Measurements from ENCODE around the gene IGF2R.
"Not testable (repeated sequence)": the region's sequence is repeated elsewhere in the genome, so short reads cannot be mapped to it uniquely, and the experiment has no call there.

IGF2R gene, protein sequence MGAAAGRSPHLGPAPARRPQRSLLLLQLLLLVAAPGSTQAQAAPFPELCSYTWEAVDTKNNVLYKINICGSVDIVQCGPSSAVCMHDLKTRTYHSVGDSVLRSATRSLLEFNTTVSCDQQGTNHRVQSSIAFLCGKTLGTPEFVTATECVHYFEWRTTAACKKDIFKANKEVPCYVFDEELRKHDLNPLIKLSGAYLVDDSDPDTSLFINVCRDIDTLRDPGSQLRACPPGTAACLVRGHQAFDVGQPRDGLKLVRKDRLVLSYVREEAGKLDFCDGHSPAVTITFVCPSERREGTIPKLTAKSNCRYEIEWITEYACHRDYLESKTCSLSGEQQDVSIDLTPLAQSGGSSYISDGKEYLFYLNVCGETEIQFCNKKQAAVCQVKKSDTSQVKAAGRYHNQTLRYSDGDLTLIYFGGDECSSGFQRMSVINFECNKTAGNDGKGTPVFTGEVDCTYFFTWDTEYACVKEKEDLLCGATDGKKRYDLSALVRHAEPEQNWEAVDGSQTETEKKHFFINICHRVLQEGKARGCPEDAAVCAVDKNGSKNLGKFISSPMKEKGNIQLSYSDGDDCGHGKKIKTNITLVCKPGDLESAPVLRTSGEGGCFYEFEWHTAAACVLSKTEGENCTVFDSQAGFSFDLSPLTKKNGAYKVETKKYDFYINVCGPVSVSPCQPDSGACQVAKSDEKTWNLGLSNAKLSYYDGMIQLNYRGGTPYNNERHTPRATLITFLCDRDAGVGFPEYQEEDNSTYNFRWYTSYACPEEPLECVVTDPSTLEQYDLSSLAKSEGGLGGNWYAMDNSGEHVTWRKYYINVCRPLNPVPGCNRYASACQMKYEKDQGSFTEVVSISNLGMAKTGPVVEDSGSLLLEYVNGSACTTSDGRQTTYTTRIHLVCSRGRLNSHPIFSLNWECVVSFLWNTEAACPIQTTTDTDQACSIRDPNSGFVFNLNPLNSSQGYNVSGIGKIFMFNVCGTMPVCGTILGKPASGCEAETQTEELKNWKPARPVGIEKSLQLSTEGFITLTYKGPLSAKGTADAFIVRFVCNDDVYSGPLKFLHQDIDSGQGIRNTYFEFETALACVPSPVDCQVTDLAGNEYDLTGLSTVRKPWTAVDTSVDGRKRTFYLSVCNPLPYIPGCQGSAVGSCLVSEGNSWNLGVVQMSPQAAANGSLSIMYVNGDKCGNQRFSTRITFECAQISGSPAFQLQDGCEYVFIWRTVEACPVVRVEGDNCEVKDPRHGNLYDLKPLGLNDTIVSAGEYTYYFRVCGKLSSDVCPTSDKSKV (N-terminal part only)

DNA sequence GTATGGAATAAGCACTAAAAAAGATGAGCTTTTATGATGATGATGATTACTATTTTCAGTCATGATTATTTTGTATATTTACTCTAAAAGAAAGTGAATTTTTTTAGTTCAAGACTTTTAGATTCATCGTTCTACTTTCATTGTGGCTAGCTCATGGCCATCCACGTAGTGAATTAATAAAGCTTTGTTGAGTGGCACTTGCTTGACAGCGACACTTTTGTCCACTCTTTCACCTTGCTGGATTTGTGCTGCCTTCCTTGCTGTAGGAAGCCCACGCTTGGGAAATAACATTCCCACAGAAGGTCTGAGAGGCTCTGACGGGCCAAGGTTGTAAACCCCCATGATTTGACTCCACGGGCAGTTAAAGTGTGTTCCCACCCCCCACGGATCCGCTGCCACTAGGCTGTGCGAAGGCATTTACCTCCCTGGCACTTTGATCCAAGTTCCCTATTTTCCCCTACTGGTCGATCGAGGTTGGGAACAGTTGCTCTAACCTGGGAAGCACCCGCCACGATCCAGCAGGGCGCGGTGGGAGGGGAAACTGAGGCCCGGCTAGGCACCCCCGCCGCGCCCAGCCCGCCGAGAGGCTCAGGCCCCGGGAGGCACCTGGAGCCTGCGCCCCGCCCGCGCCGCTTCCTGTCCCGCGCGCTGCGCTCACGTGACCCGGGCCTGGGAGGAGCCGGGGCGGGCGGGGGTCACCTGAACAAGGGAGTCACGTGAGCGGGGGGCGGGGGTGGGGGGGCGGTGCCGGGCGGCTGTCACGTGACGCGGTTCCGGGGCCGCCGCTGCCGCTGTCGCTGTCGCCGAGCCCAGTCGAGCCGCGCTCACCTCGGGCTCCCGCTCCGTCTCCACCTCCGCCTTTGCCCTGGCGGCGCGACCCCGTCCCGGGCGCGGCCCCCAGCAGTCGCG is at the start of gene IGF2R:
IGF2R (plus strand) TSS at position 788 of the 909 bp plus-strand sequence. CDS start 165 bp downstream, outside the sequence.
- peak; percentile 93 for DNase-seq (ENCODE audit: low spot score)
- H3K36me3 Mint-ChIP-seq (ENCODE audit: low read depth), result peaks cover 12% of the 10 kb centered on the region
- peaks cover 32% of the 10 kb centered on the region for H3K4me1 Mint-ChIP-seq (ENCODE audit: low read depth)
- H3K9me3 Mint-ChIP-seq, result no peaks in the 10 kb centered on the region
- H3K27ac Mint-ChIP-seq, result peak within 1 kb of the TSS; percentile 97
- peaks cover 18% of the 10 kb centered on the region for H3K27me3 Mint-ChIP-seq (ENCODE audit: low read depth)
- peak within 1 kb of the TSS; percentile 96 for H3K4me3 Mint-ChIP-seq

GRCh38 chr6:159919800-159920199 is 49.1 kb upstream of the IGF2R start:
- H3K27me3 Mint-ChIP-seq (ENCODE audit: low read depth), result peaks cover 12% of the 10 kb centered on the region
- H3K27ac Mint-ChIP-seq, result no peak overlapping the region
- H3K4me3 Mint-ChIP-seq, result no peak overlapping the region
- H3K36me3 Mint-ChIP-seq (ENCODE audit: low read depth), result no peaks in the 10 kb centered on the region
- H3K4me1 Mint-ChIP-seq (ENCODE audit: low read depth), result peaks cover 2% of the 10 kb centered on the region
- H3K9me3 Mint-ChIP-seq, result peaks cover 4% of the 10 kb centered on the region
- DNase-seq (ENCODE audit: low spot score), result no peak

- not testable (repeated sequence) for H3K9me3 Mint-ChIP-seq; H3K27ac Mint-ChIP-seq; DNase-seq (ENCODE audit: low spot score); H3K4me1 Mint-ChIP-seq (ENCODE audit: low read depth); H3K4me3 Mint-ChIP-seq; H3K36me3 Mint-ChIP-seq (ENCODE audit: low read depth)
- H3K27me3 Mint-ChIP-seq (ENCODE audit: low read depth), result peaks cover 15% of the 10 kb centered on the region
Observed at GRCh38 chr6:159924150-159924549, 44.7 kb upstream of the IGF2R start.

DNA sequence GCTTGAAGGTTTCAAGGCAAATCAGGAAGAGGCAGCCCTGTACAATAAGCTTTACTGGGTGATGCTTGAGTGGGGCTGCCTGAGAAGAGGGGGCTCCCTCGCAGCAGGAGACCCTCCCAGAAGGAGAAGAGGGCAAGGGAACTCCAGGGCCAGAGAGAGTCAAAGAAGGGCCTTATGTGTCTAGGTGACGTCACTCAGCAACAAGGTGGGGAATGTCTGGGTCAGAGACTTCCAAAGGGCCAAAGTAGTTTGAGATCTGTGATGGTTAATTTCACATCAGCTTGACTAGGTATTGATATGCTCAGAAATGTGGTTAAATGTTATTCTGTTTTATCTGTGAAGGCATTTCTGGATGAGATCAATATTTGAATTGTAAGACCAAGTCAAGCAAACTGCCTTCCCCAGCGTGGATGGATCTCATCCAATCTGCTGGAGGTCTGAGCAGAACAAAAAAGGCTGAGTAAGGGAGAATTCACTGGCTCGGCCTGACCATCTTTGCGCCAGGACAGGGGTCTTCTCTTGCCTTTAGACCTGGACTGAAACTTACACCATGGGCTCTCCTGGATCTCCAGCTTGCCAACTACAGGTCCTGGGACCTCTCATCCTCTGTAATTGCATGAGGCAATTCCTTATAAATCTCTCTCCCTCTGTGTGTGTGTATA is 42.2 kb upstream of the IGF2R start:
- Mint-ChIP-seq H3K4me3 (no peak overlapping the region), H3K36me3 (ENCODE audit: low read depth) (no peaks in the 10 kb centered on the region), H3K9me3 (peaks cover 4% of the 10 kb centered on the region), H3K4me1 (ENCODE audit: low read depth) (peaks cover 12% of the 10 kb centered on the region), H3K27ac (no peak overlapping the region), H3K27me3 (ENCODE audit: low read depth) (peaks cover 15% of the 10 kb centered on the region)
- DNase-seq (ENCODE audit: low spot score), result no peak

- Mint-ChIP-seq H3K4me3 (no peak overlapping the region), H3K27me3 (ENCODE audit: low read depth) (peaks cover 5% of the 10 kb centered on the region), H3K36me3 (ENCODE audit: low read depth) (no peaks in the 10 kb centered on the region), H3K4me1 (ENCODE audit: low read depth) (peaks cover 20% of the 10 kb centered on the region), H3K9me3 (no peaks in the 10 kb centered on the region), H3K27ac (peak overlapping the region; percentile 49)
- no peak for DNase-seq (ENCODE audit: low spot score)
Observed at GRCh38 chr6:159929819-159930218, 39.1 kb upstream of the IGF2R start.

DNA sequence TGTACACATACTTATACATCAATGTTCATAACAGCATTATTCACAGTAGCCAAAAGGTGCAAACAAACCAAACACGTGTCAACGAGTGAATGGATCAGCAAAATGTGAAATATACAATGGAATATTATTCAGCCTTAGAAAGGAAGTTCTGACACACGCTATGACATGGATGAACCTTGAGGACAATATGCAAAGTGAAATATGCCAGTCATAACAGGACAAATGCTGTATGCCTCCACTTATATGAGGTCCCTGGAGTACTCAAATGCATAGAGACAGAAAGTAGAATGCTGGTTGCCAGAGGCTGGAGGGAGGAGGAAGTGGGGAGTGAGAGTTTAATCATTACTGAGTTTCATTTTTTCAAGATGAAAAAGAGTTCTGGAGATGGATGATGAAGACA is 37.8 kb upstream of the IGF2R start:
- peaks cover 10% of the 10 kb centered on the region for H3K9me3 Mint-ChIP-seq
- H3K4me3 Mint-ChIP-seq, result peak overlapping the region; percentile 22
- H3K27me3 Mint-ChIP-seq (ENCODE audit: low read depth), result peaks cover 6% of the 10 kb centered on the region
- peaks cover 20% of the 10 kb centered on the region for H3K4me1 Mint-ChIP-seq (ENCODE audit: low read depth)
- DNase-seq (ENCODE audit: low spot score), result peak; percentile 61
- H3K36me3 Mint-ChIP-seq (ENCODE audit: low read depth), result no peaks in the 10 kb centered on the region
- H3K27ac Mint-ChIP-seq, result peak overlapping the region; percentile 60

GRCh38 chr6:159931846-159932245 is 37.0 kb upstream of the IGF2R start:
- peaks cover 14% of the 10 kb centered on the region for H3K27me3 Mint-ChIP-seq (ENCODE audit: low read depth)
- DNase-seq (ENCODE audit: low spot score), result no peak
- peaks cover 11% of the 10 kb centered on the region for H3K9me3 Mint-ChIP-seq
- H3K4me3 Mint-ChIP-seq, result no peak overlapping the region
- H3K4me1 Mint-ChIP-seq (ENCODE audit: low read depth), result peaks cover 20% of the 10 kb centered on the region
- no peaks in the 10 kb centered on the region for H3K36me3 Mint-ChIP-seq (ENCODE audit: low read depth)
- no peak overlapping the region for H3K27ac Mint-ChIP-seq

DNA sequence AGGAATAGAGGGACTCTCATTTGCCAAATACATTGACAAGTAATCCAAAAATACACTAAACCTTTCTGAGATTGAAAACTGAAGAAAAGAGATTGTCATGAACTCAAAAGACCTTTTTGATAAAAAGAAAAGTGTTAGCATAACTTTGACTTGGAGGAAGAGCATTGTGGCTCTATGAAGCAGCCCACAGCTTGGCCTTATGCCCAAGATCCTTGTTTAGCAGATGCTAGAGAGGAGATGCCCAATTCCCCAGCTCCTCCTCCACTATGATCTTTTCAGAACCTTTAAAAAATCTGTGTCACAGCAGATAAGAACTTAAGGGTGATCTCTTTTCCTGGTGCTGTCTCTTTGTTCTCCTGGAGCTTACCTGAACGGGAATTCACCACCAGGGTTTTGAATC is 35.8 kb upstream of the IGF2R start:
- no peak for DNase-seq (ENCODE audit: low spot score)
- H3K4me3 Mint-ChIP-seq, result no peak overlapping the region
- H3K36me3 Mint-ChIP-seq (ENCODE audit: low read depth), result no peaks in the 10 kb centered on the region
- no peak overlapping the region for H3K27ac Mint-ChIP-seq
- H3K4me1 Mint-ChIP-seq (ENCODE audit: low read depth), result peaks cover 20% of the 10 kb centered on the region
- H3K27me3 Mint-ChIP-seq (ENCODE audit: low read depth), result peaks cover 14% of the 10 kb centered on the region
- H3K9me3 Mint-ChIP-seq, result peaks cover 11% of the 10 kb centered on the region

- Mint-ChIP-seq H3K36me3 (ENCODE audit: low read depth) (no peaks in the 10 kb centered on the region), H3K9me3 (peaks cover 11% of the 10 kb centered on the region), H3K4me3 (no peak overlapping the region), H3K27me3 (ENCODE audit: low read depth) (peaks cover 18% of the 10 kb centered on the region), H3K27ac (no peak overlapping the region), H3K4me1 (ENCODE audit: low read depth) (peaks cover 20% of the 10 kb centered on the region)
- DNase-seq (ENCODE audit: low spot score), result no peak
Observed at GRCh38 chr6:159934181-159934580, 34.7 kb upstream of the IGF2R start.

GRCh38 chr6:159935065-159935464 is 33.8 kb upstream of the IGF2R start:
- Mint-ChIP-seq H3K4me3 (no peak overlapping the region), H3K27me3 (ENCODE audit: low read depth) (peaks cover 18% of the 10 kb centered on the region), H3K4me1 (ENCODE audit: low read depth) (peaks cover 19% of the 10 kb centered on the region), H3K36me3 (ENCODE audit: low read depth) (no peaks in the 10 kb centered on the region), H3K27ac (no peak overlapping the region), H3K9me3 (peaks cover 11% of the 10 kb centered on the region)
- DNase-seq (ENCODE audit: low spot score), result no peak

DNA sequence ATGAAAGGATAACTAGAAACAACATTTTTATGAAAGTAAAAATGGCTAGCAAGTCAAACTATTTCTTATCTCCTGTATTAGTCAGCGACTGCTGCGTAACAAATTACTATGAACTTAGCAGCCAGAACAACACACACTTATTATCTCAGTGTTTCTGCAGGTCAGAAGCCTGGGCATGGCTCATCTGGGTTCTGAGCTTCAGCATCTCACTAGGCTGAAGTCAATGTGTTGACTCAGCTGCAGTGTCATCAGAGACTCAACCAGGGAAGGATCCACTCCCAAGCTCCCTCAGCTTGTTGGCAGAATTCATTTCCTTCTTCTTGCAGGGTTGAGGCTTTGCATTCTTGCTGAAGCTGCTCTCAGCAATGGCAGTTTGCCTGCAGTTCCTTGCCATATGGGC is 33.2 kb upstream of the IGF2R start:
- Mint-ChIP-seq H3K27me3 (ENCODE audit: low read depth) (peaks cover 18% of the 10 kb centered on the region), H3K4me1 (ENCODE audit: low read depth) (peaks cover 15% of the 10 kb centered on the region), H3K36me3 (ENCODE audit: low read depth) (no peaks in the 10 kb centered on the region), H3K4me3 (no peak overlapping the region), H3K9me3 (peaks cover 11% of the 10 kb centered on the region), H3K27ac (no peak overlapping the region)
- no peak for DNase-seq (ENCODE audit: low spot score)

DNA sequence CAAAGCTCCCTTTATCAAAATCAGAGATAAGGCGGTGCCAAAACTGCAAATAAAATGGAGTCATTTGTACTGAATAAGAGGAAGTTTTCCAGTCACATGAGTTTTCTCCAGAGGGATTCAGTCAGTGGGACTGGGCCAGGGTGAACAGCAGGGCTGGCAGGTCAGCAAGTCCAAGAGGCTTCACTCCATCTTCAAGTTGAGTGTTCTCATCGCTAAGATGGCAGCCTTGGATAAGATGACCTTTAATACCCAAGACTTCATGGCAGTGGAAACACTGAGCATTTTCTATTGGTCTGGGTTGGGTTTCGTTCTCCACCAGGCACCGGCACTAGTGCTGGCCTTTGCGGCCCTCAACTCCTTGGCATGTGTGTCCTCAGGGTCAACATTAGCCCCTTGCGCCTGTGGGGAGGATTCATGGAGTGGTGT is 29.3 kb upstream of the IGF2R start:
- peaks cover 4% of the 10 kb centered on the region for H3K4me1 Mint-ChIP-seq (ENCODE audit: low read depth)
- H3K9me3 Mint-ChIP-seq, result peaks cover 17% of the 10 kb centered on the region
- H3K36me3 Mint-ChIP-seq (ENCODE audit: low read depth), result no peaks in the 10 kb centered on the region
- peaks cover 20% of the 10 kb centered on the region for H3K27me3 Mint-ChIP-seq (ENCODE audit: low read depth)
- no peak overlapping the region for H3K27ac Mint-ChIP-seq
- no peak overlapping the region for H3K4me3 Mint-ChIP-seq
- DNase-seq (ENCODE audit: low spot score), result no peak

Measured in T-helper 2 cell treated with Interferon-gamma antibody and Interleukin-4, amounts not matched to agents 5 μg/mL and 100 μg/mL, for 36 hours (primary cell).